ENCODE measurements around the gene ZNF185. TPM values are rescaled to one million over a fixed set of nuclear protein-coding genes. Genes with fewer than 3 reads are reported as not detected.

Gene ZNF185
- total RNA-seq, 1 donor from 2014 or later = 2.3 TPM

Other genes with a start within 250 kb of the ZNF185 start
- not detected for gene MAGEA3, start 199.3 kb upstream of the ZNF185 start, total RNA-seq
- gene CSAG2, start 188.8 kb upstream of the ZNF185 start, total RNA-seq = not detected
- gene MAGEA2B, start 183.4 kb upstream of the ZNF185 start, total RNA-seq = not detected
- not detected for gene CSAG1, start 164.3 kb upstream of the ZNF185 start, total RNA-seq
- gene MAGEA12, start 164.3 kb upstream of the ZNF185 start, total RNA-seq = not detected
- gene MAGEA2, start 144.2 kb upstream of the ZNF185 start, total RNA-seq = not detected
- not detected for gene CSAG3, start 138.8 kb upstream of the ZNF185 start, total RNA-seq
- not detected for gene MAGEA6, start 128.4 kb upstream of the ZNF185 start, total RNA-seq
- 24.2 TPM for gene CETN2, start 67.3 kb upstream of the ZNF185 start, total RNA-seq
- 14.5 TPM for gene NSDHL, start 67.0 kb upstream of the ZNF185 start, total RNA-seq
- 3.0 TPM for gene PNMA5, start 96.0 kb downstream of the ZNF185 start, total RNA-seq
- gene PNMA3, start 158.4 kb downstream of the ZNF185 start, total RNA-seq = 11.5 TPM
- 18.1 TPM for gene PNMA6A, start 174.4 kb downstream of the ZNF185 start, total RNA-seq